ENCODE data around the gene IP6K3.

DNA sequence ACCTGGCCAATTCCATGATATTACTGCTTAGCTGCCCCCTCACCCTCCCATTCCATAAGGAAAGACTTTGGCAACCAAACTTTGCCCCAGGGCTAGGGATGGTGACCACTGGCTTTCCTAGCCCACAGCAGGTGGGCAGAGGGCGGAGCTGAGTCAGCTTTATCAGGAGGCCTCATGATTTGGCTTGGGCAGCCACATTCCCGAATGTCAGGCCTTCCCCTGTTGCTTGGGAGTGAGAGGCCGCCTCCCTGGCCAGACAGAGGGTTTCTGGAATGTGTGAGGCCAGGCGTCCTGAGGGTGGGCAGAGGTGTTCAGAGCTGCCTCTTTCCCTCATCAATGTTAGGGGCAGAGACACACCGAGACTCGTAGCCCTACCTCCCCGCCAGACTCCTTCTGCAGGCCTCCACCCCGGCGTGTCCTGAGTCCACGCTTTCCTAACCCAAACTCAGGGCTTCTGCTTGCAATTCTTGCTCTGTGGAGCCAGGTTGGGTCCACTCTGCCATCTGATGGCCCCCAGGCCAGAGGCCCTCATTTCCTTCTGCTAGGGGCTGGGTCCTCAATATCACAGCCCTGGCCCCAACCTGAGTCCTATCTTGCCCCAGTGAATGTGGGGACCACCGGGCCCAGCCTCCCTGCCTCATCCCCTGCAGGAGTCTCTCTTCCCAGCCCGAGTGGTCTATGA lies 54.5 kb downstream of the IP6K3 start:
- no peak for TF ChIP-seq POLR2AphosphoS5 (IDR thresholded peaks at IDR 0.05; ENCODE audit: low read depth, low read length)
- TF ChIP-seq, protein P1, sequence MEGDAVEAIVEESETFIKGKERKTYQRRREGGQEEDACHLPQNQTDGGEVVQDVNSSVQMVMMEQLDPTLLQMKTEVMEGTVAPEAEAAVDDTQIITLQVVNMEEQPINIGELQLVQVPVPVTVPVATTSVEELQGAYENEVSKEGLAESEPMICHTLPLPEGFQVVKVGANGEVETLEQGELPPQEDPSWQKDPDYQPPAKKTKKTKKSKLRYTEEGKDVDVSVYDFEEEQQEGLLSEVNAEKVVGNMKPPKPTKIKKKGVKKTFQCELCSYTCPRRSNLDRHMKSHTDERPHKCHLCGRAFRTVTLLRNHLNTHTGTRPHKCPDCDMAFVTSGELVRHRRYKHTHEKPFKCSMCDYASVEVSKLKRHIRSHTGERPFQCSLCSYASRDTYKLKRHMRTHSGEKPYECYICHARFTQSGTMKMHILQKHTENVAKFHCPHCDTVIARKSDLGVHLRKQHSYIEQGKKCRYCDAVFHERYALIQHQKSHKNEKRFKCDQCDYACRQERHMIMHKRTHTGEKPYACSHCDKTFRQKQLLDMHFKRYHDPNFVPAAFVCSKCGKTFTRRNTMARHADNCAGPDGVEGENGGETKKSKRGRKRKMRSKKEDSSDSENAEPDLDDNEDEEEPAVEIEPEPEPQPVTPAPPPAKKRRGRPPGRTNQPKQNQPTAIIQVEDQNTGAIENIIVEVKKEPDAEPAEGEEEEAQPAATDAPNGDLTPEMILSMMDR (IDR thresholded peaks at IDR 0.05), result no peak
- TF ChIP-seq JUND (IDR thresholded peaks at IDR 0.05), result no peak
- TF ChIP-seq ELF1 (IDR thresholded peaks at IDR 0.05), result no peak
- TF ChIP-seq RCOR1 (IDR thresholded peaks at IDR 0.05; ENCODE audit: low read length), result no peak
- no peak for TF ChIP-seq FOXM1 (IDR thresholded peaks at IDR 0.05; ENCODE audit: low read depth)
- no peak for TF ChIP-seq MXI1 (IDR thresholded peaks at IDR 0.05; ENCODE audit: low read depth, low read length)
- TF ChIP-seq, protein P2, sequence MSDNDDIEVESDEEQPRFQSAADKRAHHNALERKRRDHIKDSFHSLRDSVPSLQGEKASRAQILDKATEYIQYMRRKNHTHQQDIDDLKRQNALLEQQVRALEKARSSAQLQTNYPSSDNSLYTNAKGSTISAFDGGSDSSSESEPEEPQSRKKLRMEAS (IDR thresholded peaks at IDR 0.05; ENCODE audit: low read depth), result no peak
- TF ChIP-seq, protein P3, sequence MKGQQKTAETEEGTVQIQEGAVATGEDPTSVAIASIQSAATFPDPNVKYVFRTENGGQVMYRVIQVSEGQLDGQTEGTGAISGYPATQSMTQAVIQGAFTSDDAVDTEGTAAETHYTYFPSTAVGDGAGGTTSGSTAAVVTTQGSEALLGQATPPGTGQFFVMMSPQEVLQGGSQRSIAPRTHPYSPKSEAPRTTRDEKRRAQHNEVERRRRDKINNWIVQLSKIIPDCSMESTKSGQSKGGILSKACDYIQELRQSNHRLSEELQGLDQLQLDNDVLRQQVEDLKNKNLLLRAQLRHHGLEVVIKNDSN (IDR thresholded peaks at IDR 0.05; ENCODE audit: borderline replicate concordance, low read depth), result no peak
- TF ChIP-seq SIN3A (IDR thresholded peaks at IDR 0.05; ENCODE audit: borderline replicate concordance, low read depth, low read length), result no peak
- no peak for TF ChIP-seq NRF1 (IDR thresholded peaks at IDR 0.05; ENCODE audit: low read depth, low read length)
- no peak for TF ChIP-seq EP300 (IDR thresholded peaks at IDR 0.05; ENCODE audit: borderline replicate concordance in 1 of 2, low read depth in 1 of 2, low read length in 1 of 2)
- no peak for TF ChIP-seq EZH2phosphoT487 (IDR thresholded peaks at IDR 0.05; ENCODE audit: borderline replicate concordance, low read depth)

Data from SK-N-SH (cell line).